ENCODE data around the gene SLC30A5.
A peak's percentile ranks its signal among the peaks of the same experiment; 100 is the strongest.
"Not testable (repeated sequence)": the region's sequence is repeated elsewhere in the genome, so short reads cannot be mapped to it uniquely, and the experiment has no call there.

SLC30A5 gene

GRCh38 chr5:69105996-69106906, 12.4 kb downstream of the SLC30A5 start:
- no peak for DNase-seq

- DNase-seq = not testable (repeated sequence)
These were observed 14.6 kb downstream of the SLC30A5 start for GRCh38 chr5:69108367-69108766.

DNA sequence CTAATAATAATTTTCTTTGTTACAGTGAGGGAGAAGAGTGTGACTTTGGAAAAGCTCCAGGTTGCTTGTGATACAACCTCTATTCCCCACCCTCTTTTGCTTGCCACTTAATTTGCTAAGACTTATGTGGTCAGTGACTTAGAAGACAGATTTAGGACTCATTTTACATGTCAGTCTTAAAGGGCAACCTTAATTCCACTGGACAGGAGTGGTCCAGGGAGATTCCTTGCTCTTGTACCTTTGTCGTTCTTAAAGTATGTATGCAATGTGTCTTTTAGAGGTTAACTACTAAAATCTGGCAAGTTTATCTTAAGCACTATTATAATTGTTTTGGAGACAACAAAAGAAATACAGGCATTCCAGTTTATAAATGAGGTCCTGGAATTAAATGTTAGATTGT, 20.0 kb downstream of the SLC30A5 start:
- DNase-seq = no peak

DNA sequence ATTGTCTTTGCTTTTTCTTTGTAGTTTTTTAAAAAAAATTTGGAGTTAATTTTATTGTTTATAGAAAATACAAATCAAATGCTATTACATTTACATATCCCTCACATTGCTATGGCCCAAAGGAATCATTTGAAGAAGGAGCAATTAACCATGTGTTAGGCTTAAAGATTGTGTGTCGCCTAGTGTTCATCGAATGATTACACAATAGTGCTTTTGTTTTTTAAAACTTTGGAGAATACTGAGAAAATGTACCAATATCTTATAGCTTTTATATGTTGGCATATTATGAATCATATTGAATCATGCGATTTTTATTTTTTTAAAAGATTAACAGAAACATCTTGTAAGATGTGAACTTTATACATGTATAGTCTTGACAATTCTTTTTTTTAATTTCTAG, 21.7 kb downstream of the SLC30A5 start:
- DNase-seq = no peak

GRCh38 chr5:69129413-69129812, 35.6 kb downstream of the SLC30A5 start:
- no peak for DNase-seq

GRCh38 chr5:69130241-69130640, 36.4 kb downstream of the SLC30A5 start:
- DNase-seq = no peak

- no peak for DNase-seq
These were observed 37.5 kb downstream of the SLC30A5 start for GRCh38 chr5:69131304-69131703.

GRCh38 chr5:69134126-69134525, 40.3 kb downstream of the SLC30A5 start:
- DNase-seq = no peak

GRCh38 chr5:69136293-69136692, 42.5 kb downstream of the SLC30A5 start:
- no peak for DNase-seq

DNA sequence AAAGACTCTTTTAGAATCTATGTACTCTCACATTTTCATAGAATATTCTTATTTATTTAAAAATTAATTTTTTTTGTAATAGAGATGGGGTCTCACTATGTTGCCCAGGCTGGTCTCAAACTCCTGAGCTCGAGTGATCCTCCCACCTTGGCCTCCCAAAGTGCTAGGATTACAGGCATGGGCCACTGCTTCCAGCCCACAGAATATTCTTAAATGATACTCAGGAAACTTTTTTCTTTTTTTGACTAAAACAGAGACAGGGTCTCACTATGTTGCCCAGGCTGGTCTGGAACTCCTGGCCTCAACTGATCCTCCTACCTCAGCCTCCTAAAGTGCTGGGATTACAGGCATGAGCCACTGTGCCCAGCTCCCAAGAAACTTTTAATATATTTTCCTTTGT, 43.4 kb downstream of the SLC30A5 start:
- DNase-seq = not testable (repeated sequence)

DNA sequence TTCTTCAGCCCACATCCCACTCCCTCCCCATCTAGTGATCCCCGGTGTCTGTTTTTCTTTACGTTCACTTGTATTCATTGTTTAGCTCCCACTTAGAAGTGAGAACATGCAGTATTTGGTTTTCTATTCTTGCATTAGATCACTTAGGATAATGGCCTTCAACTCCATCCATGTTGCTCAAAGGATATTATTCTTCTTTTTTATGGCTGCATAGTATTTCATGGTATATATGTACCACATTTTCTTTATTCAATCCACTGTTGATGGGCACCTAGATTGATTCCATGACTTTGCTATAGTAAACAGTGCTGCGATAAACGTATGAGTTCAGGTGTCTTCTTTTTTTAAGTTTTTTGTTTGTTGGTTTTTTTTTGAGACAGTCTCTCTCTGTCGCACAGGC, 44.0 kb downstream of the SLC30A5 start:
- DNase-seq = no peak

DNA sequence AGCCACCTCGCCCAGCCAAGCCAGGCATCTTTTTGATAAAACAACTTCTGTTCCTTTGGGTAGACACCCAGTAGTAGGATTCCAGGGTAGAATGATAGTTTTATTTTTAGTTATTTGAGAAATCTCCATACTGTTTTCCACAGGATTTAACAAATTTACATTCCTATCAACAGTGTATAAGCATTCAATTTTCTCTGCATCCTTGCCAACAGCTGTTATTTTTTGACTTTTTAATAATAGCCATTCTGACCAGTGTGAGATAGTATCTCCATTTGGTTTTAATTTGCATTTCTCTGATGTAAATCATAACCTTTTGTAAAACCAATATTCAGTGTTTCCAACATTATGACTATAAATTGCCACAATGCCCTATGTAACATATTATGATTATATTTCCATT, 45.0 kb downstream of the SLC30A5 start:
- DNase-seq = no peak

GRCh38 chr5:69140239-69140638, 46.4 kb downstream of the SLC30A5 start:
- not testable (repeated sequence) for DNase-seq

GRCh38 chr5:69140827-69141226, 47.0 kb downstream of the SLC30A5 start:
- no peak for DNase-seq

GRCh38 chr5:69148576-69148975, 54.8 kb downstream of the SLC30A5 start:
- DNase-seq = not testable (repeated sequence)

- no peak for DNase-seq
These were observed 55.3 kb downstream of the SLC30A5 start for GRCh38 chr5:69148981-69149675.

DNA sequence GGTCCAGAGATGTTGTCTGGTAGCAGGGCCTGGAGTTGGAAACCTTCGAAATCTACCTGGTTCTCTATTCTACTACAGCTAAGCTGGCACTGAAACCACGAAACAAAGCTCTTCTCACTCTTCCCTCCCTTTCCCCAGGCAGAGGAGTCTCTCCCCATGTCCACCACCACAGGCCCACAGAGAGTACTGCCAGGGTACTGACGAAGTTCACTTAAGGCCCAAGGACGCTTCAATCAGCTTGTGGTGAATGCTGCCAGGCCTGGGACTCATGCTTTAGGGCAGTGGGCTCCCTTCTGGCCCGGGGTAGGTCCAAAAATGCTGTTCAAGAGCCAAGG, 55.8 kb downstream of the SLC30A5 start:
- DNase-seq = no peak

DNA sequence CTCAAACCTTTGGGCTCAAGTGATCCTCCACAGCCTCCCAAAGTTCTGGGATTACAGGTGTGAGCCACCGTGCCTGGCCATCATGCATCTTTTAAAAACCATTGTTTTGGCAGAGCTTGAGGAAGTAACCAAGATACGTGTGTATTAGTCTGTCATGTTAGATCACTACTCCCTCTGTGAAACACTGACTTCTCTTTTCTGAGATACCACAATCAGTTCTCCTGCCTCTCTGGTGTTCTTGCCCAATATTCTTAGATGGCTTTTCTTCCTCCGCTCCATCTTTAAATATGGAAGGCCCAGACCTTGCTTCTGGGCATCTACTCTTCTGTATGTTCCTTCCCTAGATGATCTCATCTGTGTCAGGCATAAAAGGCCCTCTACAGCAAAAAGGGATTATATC, 58.9 kb downstream of the SLC30A5 start:
- no peak for DNase-seq

- DNase-seq = no peak
These were observed 62.6 kb downstream of the SLC30A5 start for GRCh38 chr5:69156456-69156855.

DNA sequence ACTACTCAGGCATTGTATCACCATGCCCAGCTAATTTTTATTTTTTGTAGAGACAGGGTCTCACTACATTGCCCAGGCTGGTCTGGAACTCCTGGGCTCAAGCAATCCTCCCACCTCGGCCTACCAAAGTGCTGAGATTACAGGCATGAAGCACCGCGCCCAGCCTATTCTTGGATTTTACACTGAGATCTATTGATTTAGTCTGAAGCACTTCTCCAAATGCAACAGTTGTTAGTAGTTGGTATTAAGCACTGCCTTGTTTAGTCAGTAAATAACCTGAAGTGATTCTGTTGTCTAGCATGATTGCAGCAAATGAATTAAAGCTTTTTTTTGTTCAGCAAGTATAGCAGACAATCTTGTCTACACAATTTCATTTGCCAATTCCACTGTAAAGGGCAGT, 64.2 kb downstream of the SLC30A5 start:
- no peak for DNase-seq

- DNase-seq = no peak
These were observed 66.8 kb downstream of the SLC30A5 start for GRCh38 chr5:69160651-69161050.

DNA sequence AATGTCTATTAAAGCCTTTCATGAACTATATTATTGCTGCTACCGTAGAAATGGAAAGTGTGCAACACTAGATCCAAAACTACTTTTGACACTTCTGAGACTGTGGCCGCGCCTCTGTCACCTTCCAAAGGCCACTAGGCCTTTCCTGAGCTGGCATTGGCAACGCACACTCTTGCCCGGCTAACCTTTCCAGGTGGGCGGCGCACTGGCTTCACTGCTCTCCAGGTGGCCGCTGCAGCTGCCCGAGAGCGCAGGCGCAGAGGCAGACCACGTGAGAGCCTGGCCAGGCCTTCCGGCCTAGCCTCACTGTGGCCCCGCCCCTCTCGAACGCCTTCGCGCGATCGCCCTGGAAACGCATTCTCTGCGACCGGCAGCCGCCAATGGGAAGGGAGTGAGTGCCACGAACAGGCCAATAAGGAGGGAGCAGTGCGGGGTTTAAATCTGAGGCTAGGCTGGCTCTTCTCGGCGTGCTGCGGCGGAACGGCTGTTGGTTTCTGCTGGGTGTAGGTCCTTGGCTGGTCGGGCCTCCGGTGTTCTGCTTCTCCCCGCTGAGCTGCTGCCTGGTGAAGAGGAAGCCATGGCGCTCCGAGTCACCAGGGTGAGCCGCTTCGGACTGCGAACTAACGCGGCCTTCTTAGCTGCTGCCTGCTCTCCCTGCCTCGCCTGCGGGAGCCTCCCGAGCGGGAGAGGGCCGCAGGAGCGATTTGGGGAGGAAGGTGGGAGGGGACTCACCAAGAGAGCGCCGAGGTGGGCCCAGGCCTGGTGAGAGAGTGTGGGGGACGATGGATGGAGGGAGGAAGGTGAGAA, 73.1 kb downstream of the SLC30A5 start, which contains the start of gene CCNB1:
Gene CCNB1, plus strand, starts transcription at position 465 of the 807 bp plus-strand sequence. Its CDS starts 113 bp downstream, at position 578.
- peak; percentile 98 for DNase-seq

DNA sequence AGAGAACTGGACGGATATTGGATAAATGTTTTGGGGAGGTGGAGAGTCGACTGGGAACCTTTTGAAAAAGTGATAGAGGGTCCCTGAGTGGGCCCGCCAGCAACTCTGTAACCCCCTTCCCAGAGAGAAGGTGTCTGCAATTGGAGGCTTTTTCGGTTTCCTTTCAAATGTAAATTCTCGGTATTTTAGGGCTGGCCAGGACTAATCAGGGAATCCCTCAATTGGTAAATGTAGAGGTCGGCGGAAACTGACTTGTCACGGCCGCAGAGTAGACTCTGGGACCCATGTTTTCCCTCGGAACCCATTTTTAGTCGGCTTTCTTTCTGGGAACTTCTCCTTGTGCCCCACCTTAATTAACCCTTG, 73.7 kb downstream of the SLC30A5 start:
- DNase-seq = no peak

Data from COR-L47 (cell line).